Sigmoid colon (tissue), 4 donors: ENCODE data around the gene NID2.

ENCODE experiments used
- CTCF ChIP-seq, 4 experiments: fragments of 450-650 bp in 3 of 4; fragments of 200-600 bp in 1 of 4; IDR thresholded peaks; one replicate each; pipeline ENCODE4 v1.5.1; 2016 to 2019; ENCODE audit warnings: antibody characterized with exemption in 4 of 4, mild to moderate bottlenecking in 3 of 4, moderate library complexity in 2 of 4
- POLR2A ChIP-seq, 2 donors: fragments of 450-650 bp; IDR thresholded peaks; one replicate each; pipeline ENCODE4 v1.6.1; 2016; ENCODE audit warnings: antibody characterized with exemption in 2 of 2, mild to moderate bottlenecking in 2 of 2, moderate library complexity in 2 of 2
- POLR2AphosphoS5 ChIP-seq, 4 donors: sonication (generic); formaldehyde crosslinking; IDR thresholded peaks; one replicate each; pipeline ENCODE4 v1.6.1; 2017; ENCODE audit warnings: antibody characterized with exemption in 4 of 4

- TF ChIP-seq POLR2AphosphoS5 (IDR thresholded peaks at IDR 0.05) (no peak), CTCF (IDR thresholded peaks at IDR 0.05) (no peak), POLR2A (IDR thresholded peaks at IDR 0.05) (no peak)
Observed at GRCh38 chr14:52020161-52020714, 48.6 kb downstream of the NID2 start.
